ENCODE data around the gene ATP9A. TPM values are rescaled to one million over a fixed set of nuclear protein-coding genes. Genes with fewer than 3 reads are reported as not detected.
A peak's percentile ranks its signal among the peaks of the same experiment; 100 is the strongest.

Gene ATP9A
- polyA plus RNA-seq, 1 donor from 2014 or later = 0.20 TPM

- H3K4me3 Mint-ChIP-seq = no peak overlapping the region
- H3K27me3 Mint-ChIP-seq = peaks cover 5% of the 10 kb centered on the region
- no peaks in the 10 kb centered on the region for H3K36me3 Mint-ChIP-seq
- no peaks in the 10 kb centered on the region for H3K9me3 Mint-ChIP-seq
- H3K4me1 Mint-ChIP-seq = peaks cover 0 to 8% (median 0%) of the 10 kb centered on the region in 3 donors
- H3K27ac Mint-ChIP-seq = no peak overlapping the region
Measured at GRCh38 chr20:51622004-51622874, 146.0 kb downstream of the ATP9A start.

- Mint-ChIP-seq H3K9me3 (no peaks in the 10 kb centered on the region), H3K4me3 (no peak overlapping the region), H3K27me3 (peaks cover 4% of the 10 kb centered on the region), H3K27ac (no peak overlapping the region), H3K4me1 (peaks cover 0 to 8% (median 0%) of the 10 kb centered on the region in 3 donors), H3K36me3 (no peaks in the 10 kb centered on the region)
Measured at GRCh38 chr20:51620432-51620831, 147.8 kb downstream of the ATP9A start.

DNA sequence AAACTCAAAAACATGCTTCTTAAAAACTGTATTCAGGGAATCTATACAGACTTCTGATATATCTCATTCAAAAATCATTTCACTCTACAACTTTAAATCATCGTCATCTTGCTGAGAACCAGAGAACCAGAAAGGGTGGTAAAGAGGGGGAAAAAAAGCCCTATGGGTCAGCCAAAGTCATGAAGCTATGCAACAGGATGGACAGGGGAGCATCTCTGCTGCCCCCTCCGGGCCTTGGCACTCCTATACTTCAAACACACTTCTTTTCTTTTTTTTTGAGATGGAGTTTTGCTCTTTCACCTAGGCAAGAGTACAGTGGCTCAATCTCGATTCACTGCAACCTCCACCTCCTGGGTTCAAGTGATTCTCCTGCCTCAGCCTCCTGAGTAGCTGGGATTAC, 152.1 kb downstream of the ATP9A start:
- H3K36me3 Mint-ChIP-seq = no peaks in the 10 kb centered on the region
- no peak overlapping the region for H3K27ac Mint-ChIP-seq

GRCh38 chr20:51614687-51615086, 153.5 kb downstream of the ATP9A start:
- H3K4me3 Mint-ChIP-seq = no peak overlapping the region
- no peak overlapping the region for H3K27ac Mint-ChIP-seq
- no peaks in the 10 kb centered on the region for H3K36me3 Mint-ChIP-seq
- H3K9me3 Mint-ChIP-seq = no peaks in the 10 kb centered on the region
- no peaks in the 10 kb centered on the region for H3K27me3 Mint-ChIP-seq
- H3K4me1 Mint-ChIP-seq = peaks cover 0 to 5% (median 2%) of the 10 kb centered on the region in 3 donors

More for the DNA sequence above, 152.1 kb downstream of the ATP9A start:
- Mint-ChIP-seq H3K27me3 (no peaks in the 10 kb centered on the region), H3K9me3 (no peaks in the 10 kb centered on the region), H3K4me1 (peaks cover 0 to 4% (median 0%) of the 10 kb centered on the region in 3 donors), H3K4me3 (no peak overlapping the region)

DNA sequence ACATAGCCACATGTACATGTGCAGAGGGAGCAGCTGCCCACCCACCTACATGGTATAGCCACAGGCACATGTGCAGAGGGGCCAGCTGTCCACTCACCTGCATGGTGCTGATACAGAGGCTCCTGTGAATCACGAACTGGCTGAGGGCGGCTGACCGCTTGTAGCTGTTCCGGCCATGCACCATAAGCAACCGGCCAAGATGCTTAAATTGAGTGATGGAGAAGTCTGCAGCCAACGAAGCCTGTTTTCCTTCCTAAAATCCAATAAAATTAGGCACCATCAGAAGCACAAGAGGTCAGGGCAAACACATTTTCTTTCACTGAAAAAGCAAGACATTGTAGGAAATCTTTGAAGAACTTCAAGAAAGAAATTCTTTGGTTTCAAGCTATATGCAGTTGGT, 154.6 kb downstream of the ATP9A start:
- Mint-ChIP-seq H3K4me3 (no peak overlapping the region), H3K36me3 (no peaks in the 10 kb centered on the region), H3K4me1 (peaks cover 0 to 5% (median 2%) of the 10 kb centered on the region in 3 donors), H3K9me3 (no peaks in the 10 kb centered on the region), H3K27me3 (peaks cover 9% of the 10 kb centered on the region), H3K27ac (no peak overlapping the region)

- Mint-ChIP-seq H3K36me3 (no peaks in the 10 kb centered on the region), H3K4me3 (no peak overlapping the region), H3K27me3 (peaks cover 16% of the 10 kb centered on the region), H3K9me3 (no peaks in the 10 kb centered on the region), H3K27ac (no peak overlapping the region), H3K4me1 (peaks cover 4 to 7% (median 5%) of the 10 kb centered on the region in 3 donors)
Measured at GRCh38 chr20:51612896-51613295, 155.3 kb downstream of the ATP9A start.

- H3K36me3 Mint-ChIP-seq = no peaks in the 10 kb centered on the region
- H3K9me3 Mint-ChIP-seq = no peaks in the 10 kb centered on the region
- no peak overlapping the region for H3K27ac Mint-ChIP-seq
- peaks cover 22% of the 10 kb centered on the region for H3K27me3 Mint-ChIP-seq
- no peak overlapping the region for H3K4me3 Mint-ChIP-seq
- peaks cover 5 to 7% (median 7%) of the 10 kb centered on the region in 3 donors for H3K4me1 Mint-ChIP-seq
Measured at GRCh38 chr20:51611625-51611890, 156.6 kb downstream of the ATP9A start.

GRCh38 chr20:51610761-51611624, 157.2 kb downstream of the ATP9A start:
- Mint-ChIP-seq H3K9me3 (no peaks in the 10 kb centered on the region), H3K4me3 (peak overlapping the region in 1 of 4 donors; percentile 74), H3K4me1 (peaks cover 5 to 7% (median 7%) of the 10 kb centered on the region in 3 donors), H3K36me3 (no peaks in the 10 kb centered on the region), H3K27me3 (peaks cover 22% of the 10 kb centered on the region), H3K27ac (no peak overlapping the region)

- peaks cover 22% of the 10 kb centered on the region for H3K27me3 Mint-ChIP-seq
- no peaks in the 10 kb centered on the region for H3K9me3 Mint-ChIP-seq
- H3K4me1 Mint-ChIP-seq = peaks cover 5 to 7% (median 7%) of the 10 kb centered on the region in 3 donors
- peak overlapping the region in 1 of 3 donors; percentile 8 for H3K27ac Mint-ChIP-seq
- H3K4me3 Mint-ChIP-seq = no peak overlapping the region
- H3K36me3 Mint-ChIP-seq = no peaks in the 10 kb centered on the region
Measured at GRCh38 chr20:51610111-51610510, 158.1 kb downstream of the ATP9A start.

- Mint-ChIP-seq H3K9me3 (no peaks in the 10 kb centered on the region), H3K4me3 (peak overlapping the region in 2 of 4 donors; percentile 4 to 38), H3K27ac (no peak overlapping the region)
Measured at GRCh38 chr20:51609251-51609650, 158.9 kb downstream of the ATP9A start.

DNA sequence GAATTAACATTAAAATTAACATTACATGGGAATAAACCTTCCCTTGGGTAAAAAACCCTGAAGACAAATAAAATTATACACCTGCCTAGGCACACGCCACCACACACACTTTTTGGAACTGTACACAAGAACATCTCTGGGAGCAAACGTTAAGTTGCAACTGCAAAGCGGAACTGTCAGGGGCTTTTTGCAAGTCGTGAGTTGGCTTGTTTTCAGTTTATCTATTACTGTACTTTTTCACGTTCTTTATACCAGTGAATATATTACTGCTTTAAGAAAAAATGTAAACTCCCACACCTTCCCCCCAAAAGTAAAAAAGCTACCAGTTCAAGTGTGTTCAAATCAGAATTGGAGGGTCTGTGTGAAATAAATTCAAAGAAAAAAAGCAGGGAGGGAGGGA, 160.1 kb downstream of the ATP9A start:
- Mint-ChIP-seq H3K27ac (no peak overlapping the region), H3K4me1 (peaks cover 5 to 7% (median 7%) of the 10 kb centered on the region in 3 donors), H3K4me3 (peak overlapping the region in 2 of 4 donors; percentile 13 to 72), H3K36me3 (peaks cover 1% of the 10 kb centered on the region), H3K27me3 (peaks cover 32% of the 10 kb centered on the region), H3K9me3 (no peaks in the 10 kb centered on the region)

More at GRCh38 chr20:51609251-51609650, 158.9 kb downstream of the ATP9A start:
- peaks cover 5 to 7% (median 7%) of the 10 kb centered on the region in 3 donors for H3K4me1 Mint-ChIP-seq
- H3K27me3 Mint-ChIP-seq = peaks cover 26% of the 10 kb centered on the region
- H3K36me3 Mint-ChIP-seq = peaks cover 1% of the 10 kb centered on the region

DNA sequence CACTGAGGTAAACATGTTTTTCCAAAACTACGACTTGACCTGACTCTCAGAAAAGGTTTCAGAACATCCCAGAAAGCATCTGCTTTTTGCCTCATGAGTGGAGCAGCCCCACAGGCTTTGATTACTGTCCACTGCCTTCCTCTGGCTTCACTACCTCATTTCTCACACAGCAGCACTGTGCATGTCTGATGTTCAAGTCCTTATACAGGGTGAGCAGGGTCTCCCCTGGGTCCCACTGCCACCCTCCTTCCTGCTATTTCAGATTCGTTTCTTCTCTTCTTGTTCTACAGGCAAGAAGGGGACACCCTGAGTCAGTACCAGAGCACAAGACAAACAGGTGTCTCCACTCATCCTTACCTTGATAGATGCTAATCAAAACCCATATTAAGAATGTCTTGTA, 161.0 kb downstream of the ATP9A start:
- peaks cover 5 to 7% (median 7%) of the 10 kb centered on the region in 3 donors for H3K4me1 Mint-ChIP-seq
- H3K9me3 Mint-ChIP-seq = no peaks in the 10 kb centered on the region
- H3K4me3 Mint-ChIP-seq = no peak overlapping the region
- H3K27me3 Mint-ChIP-seq = peaks cover 35% of the 10 kb centered on the region
- no peak overlapping the region for H3K27ac Mint-ChIP-seq
- peaks cover 1% of the 10 kb centered on the region for H3K36me3 Mint-ChIP-seq

- H3K27me3 Mint-ChIP-seq = peaks cover 39% of the 10 kb centered on the region
- H3K4me3 Mint-ChIP-seq = peak overlapping the region in 1 of 4 donors; percentile 32
- no peak overlapping the region for H3K27ac Mint-ChIP-seq
- no peaks in the 10 kb centered on the region for H3K9me3 Mint-ChIP-seq
- H3K36me3 Mint-ChIP-seq = peaks cover 1% of the 10 kb centered on the region
- H3K4me1 Mint-ChIP-seq = peaks cover 0 to 7% (median 6%) of the 10 kb centered on the region in 3 donors
Measured at GRCh38 chr20:51604851-51605250, 163.3 kb downstream of the ATP9A start.

GRCh38 chr20:51602131-51602530, 166.1 kb downstream of the ATP9A start:
- peaks cover 0 to under 1% (median 0%) of the 10 kb centered on the region in 3 donors for H3K4me1 Mint-ChIP-seq
- H3K4me3 Mint-ChIP-seq = no peak overlapping the region
- peaks cover 1% of the 10 kb centered on the region for H3K36me3 Mint-ChIP-seq
- no peak overlapping the region for H3K27ac Mint-ChIP-seq
- no peaks in the 10 kb centered on the region for H3K9me3 Mint-ChIP-seq
- peaks cover 25% of the 10 kb centered on the region for H3K27me3 Mint-ChIP-seq

GRCh38 chr20:51600950-51601349, 167.2 kb downstream of the ATP9A start:
- Mint-ChIP-seq H3K4me3 (no peak overlapping the region), H3K4me1 (peaks cover under 1 to 3% (median under 1%) of the 10 kb centered on the region in 3 donors), H3K27me3 (peaks cover 28% of the 10 kb centered on the region), H3K27ac (no peak overlapping the region), H3K36me3 (peaks cover 1% of the 10 kb centered on the region), H3K9me3 (peaks cover 0 to 2% (median 0%) of the 10 kb centered on the region in 3 donors)
